HG02571 (cell line): ENCODE results near the gene GOLGA8G.
"Not testable (repeated sequence)": the region's sequence is repeated elsewhere in the genome, so short reads cannot be mapped to it uniquely, and the experiment has no call there.

Experiments used
- ATAC-seq: cut with Tn5 transposase; IDR thresholded peaks from one replicate; pipeline ENCODE4 v1.9.1; 2021; ENCODE audit warnings: mild to moderate bottlenecking, moderate library complexity; ENCODE audit not compliant: unreplicated experiment

GOLGA8G gene

GRCh38 chr15:28532954-28533353 is at the start of gene GOLGA8G:
GOLGA8G (minus strand) TSS chr15:28532971; CDS start chr15:28532909, 62 bp downstream.
- not testable (repeated sequence) for ATAC-seq

- ATAC-seq: not testable (repeated sequence)
Measured at GRCh38 chr15:28573351-28573750, 40.6 kb upstream of the GOLGA8G start.

- not testable (repeated sequence) for ATAC-seq
Measured at GRCh38 chr15:28553268-28553667, 20.5 kb upstream of the GOLGA8G start, which contains the start of gene GOLGA6L25. GOLGA6L25 (plus strand) TSS chr15:28553568; CDS start chr15:28553629, 61 bp downstream.

- ATAC-seq: not testable (repeated sequence)
Measured at GRCh38 chr15:28515208-28515607, 17.6 kb downstream of the GOLGA8G start.

- not testable (repeated sequence) for ATAC-seq
Measured at GRCh38 chr15:28514128-28514527, 18.6 kb downstream of the GOLGA8G start.

GRCh38 chr15:28508217-28508889 is 24.4 kb downstream of the GOLGA8G start:
- not testable (repeated sequence) for ATAC-seq

- ATAC-seq: not testable (repeated sequence)
Measured at GRCh38 chr15:28481340-28481739, 51.4 kb downstream of the GOLGA8G start.
